ENCODE results near the gene REC8.

REC8 gene

DNA sequence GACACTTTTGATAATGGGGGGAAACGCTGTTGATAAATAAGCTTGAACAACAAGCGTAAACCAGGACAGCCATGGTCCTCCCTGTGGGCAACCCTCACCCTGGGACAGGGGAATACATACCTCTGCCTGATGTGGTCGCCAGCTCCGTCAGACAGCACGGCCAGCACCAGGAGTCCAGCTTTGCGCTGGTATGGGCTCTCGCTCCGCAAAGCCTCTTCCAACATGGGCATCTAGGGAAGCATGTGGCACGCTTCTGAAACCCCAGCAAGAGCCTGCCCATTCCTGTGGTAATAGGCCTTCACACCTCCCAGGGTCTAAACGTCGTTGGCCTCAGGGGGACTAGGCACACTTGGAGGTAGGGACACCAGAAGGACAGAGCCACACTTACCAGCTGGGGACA lies 13.9 kb downstream of the REC8 start:
- H3K4me3 ChIP-seq (ENCODE audit: low read depth, low read length): no peak overlapping the region
- TF ChIP-seq CTCF (IDR thresholded peaks at IDR 0.05; ENCODE audit: low read depth, low read length, missing control alignments): no peak
- no peak for DNase-seq (ENCODE audit: low read depth)

GRCh38 chr14:24186831-24187538 lies 15.1 kb downstream of the REC8 start:
- H3K4me3 ChIP-seq (ENCODE audit: low read depth, low read length): no peak overlapping the region
- DNase-seq (ENCODE audit: low read depth): no peak
- no peak for TF ChIP-seq CTCF (IDR thresholded peaks at IDR 0.05; ENCODE audit: low read depth, low read length, missing control alignments)

- DNase-seq (ENCODE audit: low read depth): no peak
- peak overlapping the region; percentile 83 for H3K4me3 ChIP-seq (ENCODE audit: low read depth, low read length)
- TF ChIP-seq CTCF (IDR thresholded peaks at IDR 0.05; ENCODE audit: low read depth, low read length, missing control alignments): no peak
Observed at GRCh38 chr14:24187539-24187915, 15.6 kb downstream of the REC8 start.

DNA sequence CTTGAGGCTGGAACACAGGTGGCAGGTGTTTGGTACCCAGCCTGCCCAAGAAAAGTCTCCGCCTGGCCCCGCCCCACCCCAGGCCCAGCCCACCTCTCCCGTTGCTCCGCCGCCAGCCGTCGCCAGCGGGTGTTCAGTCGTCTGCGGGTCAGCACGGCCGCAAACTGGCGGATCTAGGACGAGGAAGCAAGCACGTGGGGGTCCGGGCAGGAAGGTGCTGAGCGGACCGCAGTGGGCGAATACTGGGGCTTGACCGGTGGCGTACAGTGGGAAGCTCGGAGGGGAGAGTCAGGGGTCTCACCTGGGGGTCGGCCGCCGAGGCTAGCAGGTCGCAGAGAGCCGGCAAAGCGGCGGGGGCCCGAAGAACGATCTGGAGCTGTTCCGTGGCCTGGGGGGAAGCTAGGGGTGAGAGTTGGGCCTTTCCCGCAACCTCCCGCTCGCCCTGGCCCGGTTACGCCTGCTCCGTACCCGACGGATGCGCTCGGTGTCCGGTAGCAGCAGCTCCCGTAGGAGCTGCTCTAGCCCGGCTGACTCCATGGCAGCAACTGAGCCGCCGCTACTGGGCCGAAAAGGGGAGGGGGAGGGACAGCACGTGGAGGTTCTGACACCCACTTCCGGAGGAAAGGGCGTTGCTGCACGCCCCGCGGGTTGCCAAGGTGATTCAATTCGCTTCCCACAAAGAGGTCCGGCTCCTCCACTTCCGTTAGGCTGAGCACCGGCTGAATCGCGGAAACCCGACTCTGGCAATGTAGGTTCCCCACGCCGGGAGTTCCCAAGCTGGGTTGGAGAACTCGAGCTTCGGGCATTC lies 16.6 kb downstream of the REC8 start, which contains the start of gene IPO4:
IPO4 (minus strand) TSS at position 566 of the 808 bp plus-strand sequence; CDS start at position 537, 29 bp downstream.
- H3K4me3 ChIP-seq (ENCODE audit: low read depth, low read length): peak within 1 kb of the TSS; percentile 83
- DNase-seq (ENCODE audit: low read depth): peak; percentile 97
- TF ChIP-seq CTCF (IDR thresholded peaks at IDR 0.05; ENCODE audit: low read depth, low read length, missing control alignments): no peak

- peak overlapping the region; percentile 83 for H3K4me3 ChIP-seq (ENCODE audit: low read depth, low read length)
- no peak for DNase-seq (ENCODE audit: low read depth)
- no peak for TF ChIP-seq CTCF (IDR thresholded peaks at IDR 0.05; ENCODE audit: low read depth, low read length, missing control alignments)
Observed at GRCh38 chr14:24189059-24189375, 17.1 kb downstream of the REC8 start.

GRCh38 chr14:24189460-24189859 lies 17.6 kb downstream of the REC8 start:
- no peak for DNase-seq (ENCODE audit: low read depth)
- no peak for TF ChIP-seq CTCF (IDR thresholded peaks at IDR 0.05; ENCODE audit: low read depth, low read length, missing control alignments)
- no peak overlapping the region for H3K4me3 ChIP-seq (ENCODE audit: low read depth, low read length)

All from GM12864 (cell line).